Measurements from ENCODE around the gene ITPR1.

DNA sequence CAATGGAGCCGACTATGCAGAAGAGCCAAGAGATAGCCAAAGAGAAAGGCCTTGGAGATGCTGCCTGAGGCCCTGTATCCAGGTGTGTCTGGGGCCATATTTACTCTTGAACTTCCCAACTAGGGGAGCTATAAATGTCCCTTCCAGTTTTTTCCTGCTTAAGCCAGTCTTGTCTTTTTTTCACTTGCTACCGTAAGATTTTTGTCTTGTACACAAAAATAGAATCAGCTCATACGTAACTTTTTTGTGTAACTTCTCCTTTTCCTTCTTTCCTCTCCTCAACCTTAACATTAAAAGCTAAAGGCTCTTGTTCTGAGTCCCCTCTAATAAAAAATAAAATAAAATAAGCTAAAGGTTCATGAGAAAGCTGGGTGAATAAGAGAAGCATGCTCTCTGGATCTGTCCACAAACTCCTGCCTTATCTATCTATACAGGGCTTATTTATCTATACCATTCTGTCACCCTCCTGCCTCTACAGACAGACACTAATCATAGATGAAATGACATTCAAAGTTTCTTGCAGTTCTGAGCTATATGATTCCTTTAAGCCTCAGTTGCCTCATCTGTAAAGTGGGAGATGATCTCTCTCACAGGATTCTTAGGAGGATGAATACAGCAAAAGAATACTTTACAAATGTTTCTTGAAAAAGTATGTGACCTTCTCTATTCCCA, 30.6 kb upstream of the ITPR1 start:
- TF ChIP-seq POLR2AphosphoS5 (IDR thresholded peaks at IDR 0.05; ENCODE audit: low read depth, low read length), result no peak
- TF ChIP-seq SIN3A (IDR thresholded peaks at IDR 0.05; ENCODE audit: borderline replicate concordance, insufficient read depth, low read length), result no peak
- no peak for TF ChIP-seq TAF1 (IDR thresholded peaks at IDR 0.05; ENCODE audit: borderline replicate concordance, insufficient read depth, low read length)
- TF ChIP-seq, protein P1, sequence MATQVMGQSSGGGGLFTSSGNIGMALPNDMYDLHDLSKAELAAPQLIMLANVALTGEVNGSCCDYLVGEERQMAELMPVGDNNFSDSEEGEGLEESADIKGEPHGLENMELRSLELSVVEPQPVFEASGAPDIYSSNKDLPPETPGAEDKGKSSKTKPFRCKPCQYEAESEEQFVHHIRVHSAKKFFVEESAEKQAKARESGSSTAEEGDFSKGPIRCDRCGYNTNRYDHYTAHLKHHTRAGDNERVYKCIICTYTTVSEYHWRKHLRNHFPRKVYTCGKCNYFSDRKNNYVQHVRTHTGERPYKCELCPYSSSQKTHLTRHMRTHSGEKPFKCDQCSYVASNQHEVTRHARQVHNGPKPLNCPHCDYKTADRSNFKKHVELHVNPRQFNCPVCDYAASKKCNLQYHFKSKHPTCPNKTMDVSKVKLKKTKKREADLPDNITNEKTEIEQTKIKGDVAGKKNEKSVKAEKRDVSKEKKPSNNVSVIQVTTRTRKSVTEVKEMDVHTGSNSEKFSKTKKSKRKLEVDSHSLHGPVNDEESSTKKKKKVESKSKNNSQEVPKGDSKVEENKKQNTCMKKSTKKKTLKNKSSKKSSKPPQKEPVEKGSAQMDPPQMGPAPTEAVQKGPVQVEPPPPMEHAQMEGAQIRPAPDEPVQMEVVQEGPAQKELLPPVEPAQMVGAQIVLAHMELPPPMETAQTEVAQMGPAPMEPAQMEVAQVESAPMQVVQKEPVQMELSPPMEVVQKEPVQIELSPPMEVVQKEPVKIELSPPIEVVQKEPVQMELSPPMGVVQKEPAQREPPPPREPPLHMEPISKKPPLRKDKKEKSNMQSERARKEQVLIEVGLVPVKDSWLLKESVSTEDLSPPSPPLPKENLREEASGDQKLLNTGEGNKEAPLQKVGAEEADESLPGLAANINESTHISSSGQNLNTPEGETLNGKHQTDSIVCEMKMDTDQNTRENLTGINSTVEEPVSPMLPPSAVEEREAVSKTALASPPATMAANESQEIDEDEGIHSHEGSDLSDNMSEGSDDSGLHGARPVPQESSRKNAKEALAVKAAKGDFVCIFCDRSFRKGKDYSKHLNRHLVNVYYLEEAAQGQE (IDR thresholded peaks at IDR 0.05; ENCODE audit: insufficient read depth in 1 of 2, low read depth in 2 of 2, low read length in 2 of 2), result no peak
- no peak for TF ChIP-seq FOXP2 (optimal IDR thresholded peaks at IDR 0.05; ENCODE audit: borderline replicate concordance, extremely low read depth, extremely low read length, insufficient read depth)

Measured in PFSK-1 (cell line).